HG02870 (cell line): Measurements from ENCODE around the gene AMPD1.

Experiments used
- ATAC-seq: cut with Tn5 transposase; IDR thresholded peaks from one replicate; pipeline ENCODE4 v1.9.1; 2021; ENCODE audit warnings: mild to moderate bottlenecking, moderate library complexity; ENCODE audit not compliant: unreplicated experiment

Gene AMPD1

DNA sequence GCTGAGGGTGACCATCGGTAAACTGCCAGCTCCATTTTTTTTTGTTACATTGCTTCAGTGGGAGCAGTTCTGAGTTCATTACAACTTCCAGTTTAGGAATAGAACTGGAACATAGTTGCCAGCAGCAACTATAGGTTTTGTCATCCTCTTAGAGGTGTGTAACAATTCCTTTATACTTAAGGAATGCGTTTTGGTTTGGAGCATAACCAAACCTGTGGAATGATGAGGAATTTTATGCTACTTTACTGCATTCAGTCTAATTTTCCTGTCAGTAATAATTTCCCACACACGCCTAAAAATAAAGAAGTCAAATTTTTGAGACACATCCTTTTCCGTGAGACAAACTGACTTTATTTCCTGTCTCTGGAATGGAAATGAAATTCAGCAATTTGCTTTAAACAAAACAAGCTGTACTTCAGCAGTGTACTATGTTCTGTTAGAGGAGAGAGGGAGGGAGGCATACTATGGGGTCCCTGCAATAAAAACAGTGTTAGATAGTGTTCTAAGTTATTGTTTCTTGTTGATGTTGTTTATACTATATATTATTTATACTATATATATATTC lies 4.8 kb upstream of the AMPD1 start:
- ATAC-seq, result no peak

DNA sequence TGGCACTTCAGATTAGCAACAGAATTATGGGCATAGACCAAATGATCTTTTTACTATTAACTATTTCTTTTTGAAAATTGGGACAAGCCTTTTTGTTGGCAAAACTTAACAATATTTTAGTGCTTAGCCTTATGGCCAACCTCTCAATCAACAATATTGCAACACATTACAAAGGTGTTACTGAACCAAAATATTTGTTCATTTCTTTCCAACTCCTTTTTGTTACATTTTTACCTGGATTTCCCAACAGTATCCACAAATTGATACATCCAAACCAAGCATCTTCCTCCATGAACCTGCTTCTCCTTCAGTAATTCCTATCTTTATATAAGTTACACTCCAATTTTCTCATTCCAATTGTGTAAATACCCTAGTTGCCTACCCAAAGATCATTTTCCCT lies 1.5 kb upstream of the AMPD1 start:
- no peak for ATAC-seq

DNA sequence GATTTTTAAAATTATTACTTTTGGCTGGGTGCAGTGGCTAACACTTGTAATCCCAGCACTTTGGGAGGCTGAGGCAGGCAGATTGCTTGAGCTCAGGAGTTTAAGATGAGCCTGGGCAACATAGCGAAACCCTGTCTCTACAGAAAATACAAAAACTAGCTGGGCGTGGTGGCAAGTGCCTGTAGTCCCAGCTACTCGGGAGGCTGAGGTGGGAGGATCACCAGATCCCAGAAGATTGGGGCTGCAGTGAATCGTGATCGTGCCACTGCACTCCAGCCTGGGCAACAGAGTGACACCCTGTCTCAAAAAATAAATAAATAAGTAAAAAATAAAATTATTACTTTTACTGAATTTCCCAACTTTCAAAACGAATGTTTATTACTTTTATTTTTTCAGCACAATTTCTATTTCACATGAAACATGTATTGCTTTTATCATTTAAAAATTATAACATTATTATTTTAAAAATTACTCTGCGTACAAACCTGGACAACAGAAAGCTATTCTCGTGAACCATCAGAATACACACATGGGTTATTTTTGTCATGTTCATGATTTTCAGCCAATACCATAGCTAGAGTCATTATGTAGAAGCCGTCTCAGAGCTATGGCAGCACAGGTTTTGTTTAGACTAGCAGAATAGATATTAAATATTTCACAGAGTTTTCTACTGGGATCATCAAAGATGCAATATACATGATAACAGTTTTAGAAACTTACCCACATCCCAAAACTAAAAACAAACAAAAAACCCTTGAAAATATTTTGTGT lies 621 bp downstream of the AMPD1 start:
- ATAC-seq, result no peak

DNA sequence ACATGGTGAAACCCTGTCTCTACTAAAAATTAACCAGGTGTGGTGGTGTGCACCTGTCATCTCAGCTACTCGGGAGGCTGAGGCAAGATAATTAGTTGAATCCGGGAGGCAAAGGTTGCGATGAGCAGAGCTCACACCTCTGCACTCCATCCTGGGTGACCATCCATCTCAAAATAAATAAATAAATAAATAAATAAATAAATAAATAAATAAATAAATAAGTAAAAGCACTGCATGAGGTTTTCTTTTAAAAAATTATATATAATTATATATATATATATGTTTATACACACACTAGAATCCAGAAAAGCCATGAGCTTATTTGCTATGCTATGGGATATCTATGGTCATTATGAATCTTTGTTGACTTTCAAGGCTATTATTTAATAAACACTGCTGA lies 2.4 kb downstream of the AMPD1 start:
- no peak for ATAC-seq

DNA sequence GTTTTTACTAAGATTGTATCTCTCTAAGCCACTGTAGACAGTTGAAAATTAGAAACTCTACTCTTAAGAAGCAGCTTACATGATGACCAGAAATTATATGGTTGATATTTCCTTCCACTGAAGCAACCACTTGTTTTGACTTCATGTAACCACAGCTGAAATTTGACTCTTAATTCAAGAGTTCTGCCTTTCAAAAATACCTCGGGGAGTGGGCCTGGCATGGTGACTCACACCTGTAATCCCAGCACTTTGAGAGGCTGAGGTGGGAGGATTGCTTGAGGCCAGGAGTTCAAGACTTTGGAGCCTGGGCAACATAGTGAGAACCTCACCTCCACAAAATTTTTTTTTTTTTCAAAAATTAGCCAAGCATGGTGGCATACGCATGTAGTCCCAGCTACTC lies 4.3 kb downstream of the AMPD1 start:
- ATAC-seq, result no peak

DNA sequence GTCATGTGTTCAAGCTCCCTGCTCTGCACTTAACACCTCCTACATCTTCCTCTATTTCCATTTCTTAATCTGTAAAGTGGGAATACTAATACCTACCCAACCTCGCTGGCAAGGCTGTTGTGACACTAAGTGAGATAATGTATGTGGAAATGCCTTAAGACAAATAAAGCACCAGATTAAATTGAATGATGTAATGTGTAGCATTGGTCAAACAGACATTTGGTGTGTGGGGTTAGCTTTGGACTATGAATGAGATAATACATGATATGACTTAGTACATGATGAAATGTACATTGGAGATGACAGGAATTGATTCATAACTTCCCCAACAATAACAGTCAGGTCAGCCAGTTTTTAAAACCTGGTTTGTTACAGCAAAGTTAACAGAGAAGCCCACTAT lies 5.2 kb downstream of the AMPD1 start:
- ATAC-seq, result no peak

DNA sequence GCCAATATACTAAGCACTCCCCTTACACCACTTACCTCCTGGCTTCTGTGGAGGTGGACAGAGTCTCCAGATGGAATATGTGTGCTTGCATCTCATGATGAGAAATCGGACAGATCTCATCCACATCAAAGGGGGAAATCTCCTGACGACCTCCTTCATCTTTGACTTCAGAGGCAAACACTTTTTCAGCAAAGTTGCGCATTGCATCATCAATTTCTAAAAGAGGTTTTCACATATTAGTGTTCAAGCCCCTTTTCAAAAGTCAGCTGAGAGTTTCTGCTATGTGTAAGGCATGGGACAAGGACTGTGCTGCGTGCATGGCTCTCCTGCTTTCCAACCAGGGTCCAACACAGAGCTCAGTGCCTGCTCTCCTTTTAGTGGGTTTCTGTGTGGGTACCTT lies 6.8 kb downstream of the AMPD1 start:
- ATAC-seq, result no peak

DNA sequence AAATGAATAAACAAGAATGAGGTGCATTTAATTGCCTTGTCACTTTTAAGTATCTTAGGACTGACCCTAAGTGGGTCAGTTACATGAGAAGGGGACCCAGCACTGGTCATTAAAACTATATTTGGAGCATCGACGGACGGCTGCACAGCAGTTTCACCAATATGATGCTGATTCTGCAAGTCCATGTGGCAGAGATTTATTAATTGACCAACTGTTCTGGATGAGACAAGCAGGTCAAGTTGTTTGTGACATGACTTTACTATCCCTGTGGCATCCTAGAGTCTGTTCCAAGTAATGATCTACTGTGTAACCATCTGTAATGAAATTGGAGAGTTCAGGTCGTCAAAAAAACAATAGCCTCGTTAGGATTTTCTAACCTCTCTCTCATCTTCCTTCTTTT lies 9.5 kb downstream of the AMPD1 start:
- ATAC-seq, result no peak

DNA sequence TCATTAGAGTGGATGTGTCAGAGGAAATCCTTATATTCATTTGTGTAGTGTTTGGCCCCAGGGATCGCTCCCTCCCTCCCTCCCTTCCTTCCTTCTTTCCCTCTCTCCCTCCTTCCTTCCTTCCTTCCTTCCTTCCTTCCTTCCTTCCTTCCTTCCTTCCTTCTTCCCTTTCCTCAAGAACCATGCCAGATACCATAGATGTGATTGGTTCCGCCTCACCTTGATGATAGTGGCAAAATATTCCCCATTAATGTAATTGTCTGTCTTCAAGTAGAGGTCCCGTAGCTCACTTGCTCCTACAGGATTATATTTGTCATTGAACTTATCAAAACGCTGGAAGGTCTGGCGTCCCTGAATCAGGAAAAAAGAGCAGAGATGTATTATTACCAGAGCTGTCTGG lies 17.7 kb downstream of the AMPD1 start:
- no peak for ATAC-seq

DNA sequence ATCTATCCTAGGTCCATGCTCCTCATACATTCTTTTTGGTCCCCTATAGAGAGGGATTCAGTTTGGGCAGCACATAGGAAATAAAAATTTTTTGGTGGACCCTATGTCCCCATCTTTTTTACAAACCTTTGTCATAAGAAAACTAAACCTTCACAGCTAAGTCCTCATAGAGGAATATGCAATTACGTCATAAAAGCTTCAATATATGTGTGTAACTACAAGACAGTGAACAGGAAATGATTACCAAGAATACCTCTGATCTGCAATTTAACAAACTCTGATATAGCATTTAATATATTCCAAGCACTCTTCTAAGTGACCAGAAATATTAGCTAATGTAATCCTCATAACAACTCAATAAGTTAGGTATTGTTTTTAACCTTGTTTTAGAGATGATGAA lies 19.2 kb downstream of the AMPD1 start:
- ATAC-seq, result no peak

DNA sequence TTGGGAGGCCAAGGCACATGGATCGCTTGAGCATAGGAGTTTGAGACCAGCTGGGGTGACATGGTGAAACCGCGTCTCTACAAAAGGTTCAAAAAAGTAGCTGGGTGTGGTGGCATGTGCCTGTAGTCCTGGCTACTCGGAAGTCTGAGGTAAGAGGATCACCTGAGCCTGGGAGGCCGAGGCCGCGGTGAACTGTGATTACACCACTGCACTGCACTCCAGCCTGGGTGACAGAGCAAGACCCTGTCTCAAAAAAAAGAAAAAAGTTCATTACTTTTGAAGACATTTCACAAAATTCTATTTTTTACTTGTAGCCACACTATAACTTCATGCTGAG lies 23.4 kb downstream of the AMPD1 start:
- ATAC-seq, result no peak

DNA sequence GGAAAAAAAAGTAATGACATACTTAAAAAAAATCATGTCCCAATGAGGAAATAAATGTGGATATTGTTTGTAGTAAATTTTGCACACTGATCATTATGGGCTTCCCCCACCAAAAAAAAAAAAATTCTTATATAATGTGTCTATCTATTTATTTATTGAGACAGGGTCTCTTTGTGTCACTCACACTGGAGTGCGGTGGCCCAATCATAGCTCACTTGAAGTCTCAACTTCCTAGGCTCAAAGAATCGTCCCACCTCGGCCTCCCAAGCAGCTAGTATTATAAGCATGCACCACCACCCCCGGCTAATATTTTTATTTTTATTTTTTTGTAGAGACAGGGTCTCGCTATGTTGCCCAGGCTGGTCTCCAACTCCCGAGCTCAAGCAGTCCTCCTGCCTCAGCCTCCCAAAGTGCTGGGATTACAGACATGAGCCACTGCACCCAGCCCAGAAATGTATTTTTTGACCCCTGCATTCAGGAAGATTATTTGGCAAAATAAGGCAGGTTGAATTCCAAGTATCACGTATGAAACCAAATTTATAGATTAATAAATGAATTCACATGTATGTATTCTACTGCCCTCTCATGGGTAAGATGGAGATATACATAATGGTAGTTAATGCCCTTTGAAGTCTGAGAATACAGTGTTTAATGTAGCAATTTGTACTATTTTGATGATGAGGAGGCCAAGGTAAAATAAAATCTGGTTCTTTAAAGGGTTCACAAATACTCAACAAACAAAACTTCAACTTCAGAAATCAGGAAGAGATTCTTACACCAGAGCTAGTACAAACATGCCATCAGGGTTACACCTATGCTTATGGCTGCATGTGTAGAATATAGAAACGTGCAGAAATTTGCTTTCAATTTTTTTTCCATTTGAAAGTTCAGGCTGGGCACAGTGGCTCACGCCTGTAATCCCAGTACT lies 24.1 kb downstream of the AMPD1 start:
- no peak for ATAC-seq

DNA sequence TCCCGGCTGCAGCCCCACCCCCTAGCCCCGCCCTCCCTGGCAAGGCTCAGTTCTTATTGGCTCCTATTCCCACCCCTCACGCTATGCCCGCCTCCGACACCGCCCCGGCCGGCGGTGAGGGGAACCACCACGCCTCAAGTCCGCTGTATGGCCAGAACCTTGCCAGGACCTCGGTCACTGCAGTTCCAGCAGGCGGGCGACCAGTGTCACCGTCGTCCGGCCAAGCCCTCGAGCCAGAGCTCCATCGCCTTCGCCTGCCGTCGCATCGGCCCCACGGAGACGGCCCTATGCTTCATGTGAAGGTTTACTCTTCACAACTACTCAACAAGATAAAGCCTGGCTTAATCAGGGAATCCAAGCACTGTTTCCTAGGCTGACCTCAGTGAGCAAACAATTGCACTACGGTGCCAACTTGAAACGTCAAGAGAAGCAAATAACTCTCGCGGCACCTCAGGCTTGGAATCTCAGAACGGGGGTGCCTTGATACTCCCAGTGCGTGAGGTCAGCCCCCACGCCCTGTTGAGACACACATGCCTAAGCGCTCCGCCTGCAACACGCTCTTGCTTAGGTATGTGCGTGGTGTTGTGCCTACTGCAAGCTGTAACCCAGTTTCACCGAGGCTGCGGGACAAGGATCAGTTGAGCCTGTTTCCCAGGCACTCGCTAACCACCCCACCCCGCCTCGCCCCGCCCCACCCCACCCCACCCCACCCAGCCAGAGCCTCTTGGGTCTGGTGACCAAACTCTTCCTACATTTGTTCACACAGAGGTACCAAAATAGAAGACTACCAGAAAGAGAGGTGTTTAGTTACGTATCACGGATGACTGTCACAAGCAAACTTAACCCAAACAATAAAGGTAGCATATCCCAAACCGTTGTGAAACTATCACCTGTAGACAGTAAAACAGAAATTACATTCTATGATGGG lies 25.0 kb downstream of the AMPD1 start:
- peak; percentile 97 for ATAC-seq

DNA sequence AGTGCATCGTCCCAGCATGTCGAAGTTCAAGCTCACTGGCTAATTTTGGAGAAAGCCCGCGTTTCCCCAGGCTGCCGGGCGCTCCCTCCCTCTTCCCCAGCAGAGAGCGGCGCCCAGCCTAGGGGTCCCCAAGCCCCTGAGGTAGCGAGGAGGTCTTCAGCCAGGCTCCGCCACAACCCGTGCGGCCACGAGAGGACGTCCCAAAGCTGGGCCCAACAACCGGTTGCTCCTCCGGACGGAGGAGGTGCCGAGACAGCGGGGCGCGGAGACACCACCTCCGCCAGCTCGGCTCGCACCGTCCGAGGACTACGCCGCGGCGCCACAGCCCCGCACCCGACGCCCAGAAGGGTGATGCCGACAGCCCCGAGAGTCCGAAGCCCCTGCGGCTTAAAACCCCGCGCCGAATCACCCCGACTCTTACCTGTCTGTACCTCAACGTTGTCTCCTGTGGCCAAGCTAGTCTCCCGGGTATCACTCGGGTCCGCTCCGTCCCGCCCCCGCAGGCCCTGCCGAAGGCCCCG lies 25.7 kb downstream of the AMPD1 start, which contains the start of gene DENND2C:
TSS of gene DENND2C (minus strand) at position 488 of the 521 bp plus-strand sequence. CDS start 44,065 bp downstream, outside the sequence.
- peak; percentile 59 for ATAC-seq

DNA sequence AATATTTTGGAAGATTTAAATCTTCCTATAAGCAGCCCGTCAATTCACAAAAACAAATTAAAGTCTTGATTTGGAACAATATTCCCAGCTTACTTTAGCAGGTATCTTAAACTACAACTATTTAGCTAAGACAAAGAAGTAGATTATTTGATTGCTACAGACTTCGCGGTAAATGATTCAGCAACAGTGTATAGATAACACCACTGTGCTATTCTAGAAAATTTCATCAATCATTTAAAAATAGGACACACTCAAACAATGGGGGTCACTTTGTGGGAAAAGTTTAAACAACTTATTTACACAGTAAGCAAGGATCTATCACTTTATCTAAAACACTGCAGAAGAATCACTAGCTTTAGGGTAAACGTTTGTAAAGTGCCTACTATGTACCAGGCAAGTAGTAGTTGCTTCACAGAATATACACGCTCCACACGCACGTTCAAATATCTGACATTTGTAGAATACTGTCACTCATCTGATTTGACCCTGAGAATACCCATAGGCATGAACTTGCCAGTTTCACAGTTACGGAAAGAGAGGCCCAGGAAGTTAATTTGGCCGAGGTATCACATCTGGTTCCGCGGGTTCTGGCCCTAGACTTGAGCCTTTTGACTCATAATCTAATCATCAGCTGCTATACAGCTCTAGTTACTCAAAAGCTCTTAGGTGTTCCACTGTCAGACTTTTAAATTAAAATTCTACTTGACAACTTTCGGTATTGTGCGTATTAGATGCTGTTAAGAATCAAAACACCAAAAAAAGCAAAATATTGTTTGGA lies 26.4 kb downstream of the AMPD1 start:
- no peak for ATAC-seq

DNA sequence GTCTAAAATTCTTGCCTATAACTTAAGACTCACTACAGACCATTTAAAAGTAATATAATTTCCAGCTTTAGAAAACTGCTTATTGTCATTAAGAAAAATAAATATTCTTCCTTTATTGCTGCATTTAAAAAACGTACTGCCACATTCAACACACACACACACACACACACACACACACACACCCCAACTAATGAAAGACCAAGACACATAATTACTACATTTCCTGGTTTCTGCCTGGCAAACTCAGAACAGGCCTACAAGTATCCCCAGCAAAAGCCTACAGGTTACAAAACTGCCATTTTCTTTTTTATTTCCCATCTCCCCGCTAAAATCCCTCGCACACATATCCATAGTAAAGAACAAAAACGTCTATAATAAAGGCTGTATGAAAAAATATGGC lies 27.0 kb downstream of the AMPD1 start:
- ATAC-seq, result no peak

DNA sequence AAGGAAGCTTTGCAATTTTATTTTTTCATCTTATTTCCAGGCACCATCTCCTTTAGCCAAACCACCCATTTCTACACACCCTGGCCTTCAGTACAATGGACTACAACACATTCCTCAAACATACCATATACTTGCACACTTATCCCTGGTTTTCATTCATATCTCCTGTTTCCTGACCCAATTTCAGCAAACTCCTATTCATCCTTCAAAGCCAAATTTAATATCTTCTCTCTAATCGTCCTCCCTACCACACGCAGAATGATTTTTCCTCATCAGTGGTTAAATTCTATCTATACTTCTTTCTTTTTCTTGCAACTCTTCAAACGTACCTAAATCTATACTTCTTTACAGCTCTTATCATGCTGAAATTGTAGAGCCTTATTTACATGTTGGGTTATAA lies 28.4 kb downstream of the AMPD1 start:
- ATAC-seq, result no peak

DNA sequence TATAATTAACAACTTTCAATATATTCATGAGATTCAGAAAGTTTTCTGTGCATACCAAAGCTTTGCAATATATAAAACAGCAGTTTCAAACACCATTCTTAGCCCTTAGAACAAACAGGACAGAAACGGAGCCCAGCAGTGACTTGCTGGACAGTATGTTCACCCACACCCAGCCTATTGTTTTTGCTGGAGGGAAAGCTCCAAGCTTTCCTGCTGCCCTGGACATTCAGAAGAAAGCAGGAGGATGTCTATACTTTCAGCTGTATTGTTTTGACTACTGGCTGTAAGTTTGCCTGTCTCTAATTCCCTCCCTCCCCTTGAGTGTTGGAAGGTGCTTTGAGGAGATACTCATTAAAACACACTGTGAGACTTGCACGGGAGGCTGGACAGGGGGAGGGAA lies 35.1 kb downstream of the AMPD1 start:
- no peak for ATAC-seq

DNA sequence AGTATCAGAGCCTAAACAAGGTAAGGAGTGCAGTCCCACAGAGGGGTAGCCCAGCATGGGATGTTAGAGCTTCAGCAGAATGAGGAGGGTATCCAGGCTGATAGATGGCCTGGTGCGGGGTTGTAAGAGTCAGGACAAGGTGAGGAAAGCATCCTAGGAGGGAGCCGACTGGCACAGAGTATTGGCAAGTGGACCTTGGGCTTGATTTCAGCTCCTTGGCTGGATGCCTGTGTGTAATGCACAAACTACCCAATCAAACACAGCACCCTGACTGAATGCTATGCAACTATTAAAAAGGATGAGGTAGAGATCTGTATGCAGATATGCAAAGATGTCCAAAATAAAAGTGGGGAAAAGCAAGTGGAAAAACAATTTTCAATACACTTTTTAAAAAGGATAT lies 43.5 kb downstream of the AMPD1 start:
- ATAC-seq, result no peak

DNA sequence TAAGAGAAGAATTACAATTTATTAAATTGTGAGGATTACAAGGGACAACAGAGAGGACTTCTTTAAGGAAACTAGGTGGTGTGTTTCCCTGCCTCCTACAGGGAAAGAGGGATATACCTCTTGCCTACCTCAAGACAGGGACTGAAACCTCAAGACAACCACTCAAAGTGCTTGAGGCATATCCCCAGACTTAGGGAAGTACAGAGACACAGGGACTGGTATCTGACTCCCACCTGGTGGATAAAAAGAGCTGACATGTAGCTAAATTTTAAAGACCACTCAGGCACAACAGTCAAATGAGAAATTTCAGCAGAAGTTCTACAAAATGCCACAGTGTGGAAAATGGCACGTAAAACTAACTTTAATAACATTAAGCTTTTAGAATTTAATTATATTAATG lies 46.8 kb downstream of the AMPD1 start:
- ATAC-seq, result no peak
